Epithelial cell of proximal tubule (primary cell): ENCODE measurements around the gene GALNT9. TPM values are rescaled to one million over a fixed set of nuclear protein-coding genes. Genes with fewer than 3 reads are reported as not detected.
A peak's percentile ranks its signal among the peaks of the same experiment; 100 is the strongest.
"Not testable (repeated sequence)": the region's sequence is repeated elsewhere in the genome, so short reads cannot be mapped to it uniquely, and the experiment has no call there.

Experiments
- DNase-seq: peaks from one replicate; pipeline ENCODE4 v3.0.0-alpha.2; 2011; ENCODE audit warnings: low read depth
- H3K4me3 ChIP-seq: 2 replicates; pipeline ENCODE4 v1.5.1; 2011; ENCODE audit warnings: low read depth, mild to moderate bottlenecking, low read length
- total RNA-seq: library from RNA; depleted of rRNA; stranded (reverse); fragments of >200 nt; gene quantifications from 2 replicates; pipeline ENCODE4 v1.2.3, GENCODE V29; 2015
- TF ChIP-seq, protein P1 (sequence below): conservative IDR thresholded peaks from 2 replicates; pipeline ENCODE4 v1.5.1; 2012; ENCODE audit warnings: low read depth, mild to moderate bottlenecking, low read length

GALNT9 gene
- total RNA-seq, 1 donor from 2014 or later, result not detected

DNA sequence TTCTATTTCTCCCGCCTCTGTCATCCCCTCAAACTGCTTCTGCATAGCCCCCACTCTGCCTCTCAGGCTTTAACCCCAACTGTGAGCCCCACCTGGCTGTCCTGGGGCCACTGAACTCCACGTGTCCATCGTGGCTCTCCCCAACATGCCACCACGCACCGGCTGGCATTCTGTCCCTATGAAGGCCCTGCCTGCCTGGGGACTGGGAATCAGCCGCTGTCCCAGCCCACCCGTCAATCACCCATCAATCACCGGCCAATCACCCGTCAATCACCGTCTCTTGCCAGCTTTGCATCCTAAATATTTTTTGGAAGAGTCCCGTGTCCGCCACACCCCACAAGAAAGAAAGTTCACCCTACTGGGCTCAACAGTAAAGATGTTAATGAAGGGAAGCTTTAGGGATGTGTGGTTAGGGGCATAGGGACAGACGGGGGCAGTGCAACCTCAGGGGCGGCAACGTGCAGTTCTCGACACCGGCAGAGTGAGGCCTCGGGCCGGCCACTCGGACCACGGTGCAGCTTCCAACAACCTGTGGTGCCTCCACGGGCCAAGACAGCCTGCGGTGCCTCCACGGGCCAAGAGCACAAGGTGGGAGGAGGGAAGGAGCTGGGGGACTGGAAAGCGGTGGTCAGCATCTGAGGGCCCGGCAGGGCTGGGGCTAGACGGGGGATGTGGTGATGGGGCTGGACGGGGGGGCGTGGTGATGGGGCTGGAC, 85.6 kb downstream of the GALNT9 start:
- TF ChIP-seq, protein P1, sequence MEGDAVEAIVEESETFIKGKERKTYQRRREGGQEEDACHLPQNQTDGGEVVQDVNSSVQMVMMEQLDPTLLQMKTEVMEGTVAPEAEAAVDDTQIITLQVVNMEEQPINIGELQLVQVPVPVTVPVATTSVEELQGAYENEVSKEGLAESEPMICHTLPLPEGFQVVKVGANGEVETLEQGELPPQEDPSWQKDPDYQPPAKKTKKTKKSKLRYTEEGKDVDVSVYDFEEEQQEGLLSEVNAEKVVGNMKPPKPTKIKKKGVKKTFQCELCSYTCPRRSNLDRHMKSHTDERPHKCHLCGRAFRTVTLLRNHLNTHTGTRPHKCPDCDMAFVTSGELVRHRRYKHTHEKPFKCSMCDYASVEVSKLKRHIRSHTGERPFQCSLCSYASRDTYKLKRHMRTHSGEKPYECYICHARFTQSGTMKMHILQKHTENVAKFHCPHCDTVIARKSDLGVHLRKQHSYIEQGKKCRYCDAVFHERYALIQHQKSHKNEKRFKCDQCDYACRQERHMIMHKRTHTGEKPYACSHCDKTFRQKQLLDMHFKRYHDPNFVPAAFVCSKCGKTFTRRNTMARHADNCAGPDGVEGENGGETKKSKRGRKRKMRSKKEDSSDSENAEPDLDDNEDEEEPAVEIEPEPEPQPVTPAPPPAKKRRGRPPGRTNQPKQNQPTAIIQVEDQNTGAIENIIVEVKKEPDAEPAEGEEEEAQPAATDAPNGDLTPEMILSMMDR, result peak; percentile 9
- no peak overlapping the region for H3K4me3 ChIP-seq
- no peak for DNase-seq

DNA sequence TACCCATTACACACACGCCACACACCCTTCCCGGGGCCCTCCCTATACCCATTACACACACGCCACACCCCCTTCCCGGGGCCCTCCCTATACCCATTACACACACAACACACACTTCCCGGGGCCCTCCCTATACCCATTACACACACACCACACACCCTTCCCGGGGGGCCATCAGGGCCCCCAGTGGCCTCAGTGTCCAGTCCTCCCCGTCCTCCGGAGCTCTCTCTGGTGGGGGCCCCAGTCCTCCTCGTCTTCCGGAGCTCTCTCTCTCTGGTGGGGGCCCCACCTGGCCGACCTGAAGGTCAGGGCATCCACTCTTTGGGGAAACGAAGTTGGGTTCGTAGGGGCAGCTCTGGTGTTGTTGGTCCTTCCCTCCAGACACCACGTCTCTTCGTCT, 86.2 kb downstream of the GALNT9 start:
- not testable (repeated sequence) for H3K4me3 ChIP-seq, DNase-seq

DNA sequence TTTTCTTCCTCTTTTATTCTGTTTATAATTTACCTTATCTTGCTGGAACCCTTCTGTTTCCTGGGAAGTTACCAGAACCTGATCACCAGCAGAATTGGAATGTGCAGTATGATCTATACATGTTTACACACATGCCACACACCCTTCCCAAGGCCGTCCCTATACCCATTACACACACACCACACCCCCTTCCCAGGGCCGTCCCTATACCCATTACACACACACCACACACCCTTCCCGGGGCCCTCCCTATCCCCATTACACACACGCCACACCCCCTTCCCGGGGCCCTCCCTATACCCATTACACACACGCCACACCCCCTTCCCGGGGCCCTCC, 88.8 kb downstream of the GALNT9 start:
- not testable (repeated sequence) for DNase-seq, H3K4me3 ChIP-seq

DNA sequence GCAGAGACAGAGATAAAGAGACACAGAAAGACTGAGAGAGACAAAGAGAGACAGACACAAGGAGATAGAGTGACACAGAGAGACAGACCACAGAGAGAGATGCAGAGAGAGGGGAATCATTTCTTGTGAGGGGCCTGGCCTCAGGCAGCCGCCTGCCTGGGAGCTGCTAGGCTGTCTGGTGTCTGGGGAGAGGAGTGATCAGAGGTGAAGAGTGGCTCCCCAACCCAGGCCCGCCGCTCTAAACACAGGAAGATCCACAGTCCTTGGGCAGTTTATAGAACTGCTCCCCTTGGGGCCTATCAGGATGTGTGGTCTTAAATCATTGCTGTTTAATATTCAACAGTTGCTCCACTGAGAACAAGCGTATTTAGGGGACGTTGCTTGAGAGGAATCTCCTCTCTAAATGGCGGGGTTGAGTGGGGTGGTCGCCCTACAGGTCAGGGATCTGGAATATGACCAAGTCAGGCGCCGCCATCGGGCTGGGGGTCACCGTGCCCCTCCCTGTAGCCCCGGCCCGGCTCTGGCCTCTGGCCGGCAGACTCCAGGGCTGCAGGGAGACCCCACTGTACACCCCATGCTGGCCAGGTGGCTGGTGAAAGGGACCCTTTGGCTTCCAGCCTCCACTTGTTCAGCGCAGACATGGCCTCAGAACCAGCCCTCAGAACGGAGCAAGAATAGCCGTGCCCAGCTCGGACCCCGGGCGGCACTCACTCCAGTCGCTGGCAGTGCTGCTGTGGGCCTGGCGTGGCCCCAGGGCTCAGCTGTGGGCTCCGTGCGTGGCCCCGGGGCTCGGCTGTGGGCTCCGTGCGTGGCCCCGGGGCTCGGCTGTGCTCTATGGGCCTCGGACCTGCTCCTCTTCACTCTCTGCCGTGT, 89.4 kb downstream of the GALNT9 start:
- DNase-seq, result no peak
- TF ChIP-seq, protein P1, result no peak
- no peak overlapping the region for H3K4me3 ChIP-seq

DNA sequence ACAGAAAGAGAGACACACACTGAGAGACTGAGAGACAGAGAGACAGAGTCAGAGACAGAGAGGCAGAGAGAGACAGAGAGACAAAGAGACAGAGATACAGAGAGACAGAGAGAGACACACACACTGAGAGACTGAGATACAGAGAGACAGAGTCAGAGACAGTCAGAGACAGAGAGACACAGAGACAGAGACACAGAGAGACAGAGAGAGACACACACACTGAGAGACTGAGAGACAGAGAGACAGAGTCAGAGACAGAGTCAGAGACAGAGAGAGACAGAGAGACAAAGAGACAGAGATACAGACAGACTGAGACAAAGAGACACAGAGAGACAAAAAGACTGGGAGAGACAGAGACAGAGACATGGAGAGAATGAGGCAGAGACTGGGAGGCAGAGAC, 90.0 kb downstream of the GALNT9 start:
- H3K4me3 ChIP-seq, result no peak overlapping the region
- no peak for DNase-seq
- TF ChIP-seq, protein P1, result no peak

DNA sequence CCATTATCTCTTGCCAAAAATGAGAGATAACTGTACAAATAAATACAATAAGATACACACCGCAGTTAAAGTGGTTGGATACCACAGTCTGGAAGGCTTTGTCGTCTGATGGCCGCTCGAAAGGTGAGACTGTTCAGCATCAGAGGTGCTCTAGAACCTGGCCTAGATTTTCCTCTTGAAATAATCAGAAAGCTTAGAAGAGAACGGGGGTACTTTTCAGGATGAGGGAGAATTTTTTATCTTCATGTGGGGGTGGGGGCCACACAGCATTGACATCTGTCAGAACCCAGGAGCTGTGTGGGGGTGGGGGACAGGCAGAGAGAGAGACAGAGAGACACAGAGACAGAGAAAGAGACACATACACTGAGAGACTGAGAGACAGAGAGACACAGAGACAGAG, 90.5 kb downstream of the GALNT9 start:
- H3K4me3 ChIP-seq, result no peak overlapping the region
- DNase-seq, result no peak
- TF ChIP-seq, protein P1, result no peak

DNA sequence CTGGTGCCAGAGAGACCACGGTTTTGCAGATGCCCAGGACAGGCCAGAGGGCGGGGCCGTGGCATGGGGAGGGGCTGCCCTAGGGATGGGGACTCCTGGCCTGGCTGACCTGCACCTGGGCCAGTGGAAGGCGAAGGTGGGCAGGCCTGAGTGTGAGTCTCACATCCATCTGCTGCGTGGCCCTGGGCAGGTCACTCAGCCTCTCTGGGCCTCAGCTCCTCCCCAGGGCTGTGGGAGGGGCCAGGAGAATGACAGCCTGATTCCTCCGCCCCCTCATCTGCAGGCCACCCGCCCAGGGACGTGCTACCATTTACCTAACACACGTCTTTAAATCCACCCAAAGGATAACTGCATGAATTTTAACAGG, 90.9 kb downstream of the GALNT9 start:
- DNase-seq, result no peak
- TF ChIP-seq, protein P1, result no peak
- H3K4me3 ChIP-seq, result no peak overlapping the region
